ENCODE measurements around the gene PSMB10.

Gene PSMB10

GRCh38 chr16:67930191-67930590 lies 6.5 kb downstream of the PSMB10 start:
- Histone ChIP-seq H3K4me1 (ENCODE audit: control insufficient read depth in 1 of 2, insufficient read depth in 2 of 2, low read length in 2 of 2) (peaks cover 0 to 9% of the 10 kb centered on the region in 2 donors), H3K4me3 (ENCODE audit: low read depth in 1 of 2, low read length in 2 of 2) (no peak overlapping the region), H3K9me3 (ENCODE audit: control insufficient read depth in 1 of 2, low read length in 2 of 2) (no peaks in the 10 kb centered on the region), H3K27ac (ENCODE audit: low read length) (no peak overlapping the region), H3K36me3 (ENCODE audit: control insufficient read depth in 1 of 2, insufficient read depth in 2 of 2, low read length in 2 of 2) (peaks cover 26 to 32% of the 10 kb centered on the region in 2 donors), H3K27me3 (ENCODE audit: low read depth, low read length) (no peaks in the 10 kb centered on the region)

- no peaks in the 10 kb centered on the region for H3K9me3 ChIP-seq (ENCODE audit: control insufficient read depth in 1 of 2, low read length in 2 of 2)
- no peaks in the 10 kb centered on the region for H3K27me3 ChIP-seq (ENCODE audit: low read depth, low read length)
- H3K36me3 ChIP-seq (ENCODE audit: control insufficient read depth in 1 of 2, insufficient read depth in 2 of 2, low read length in 2 of 2) = peaks cover 18 to 32% of the 10 kb centered on the region in 2 donors
- H3K4me3 ChIP-seq (ENCODE audit: low read depth in 1 of 2, low read length in 2 of 2) = no peak overlapping the region
- H3K4me1 ChIP-seq (ENCODE audit: control insufficient read depth in 1 of 2, insufficient read depth in 2 of 2, low read length in 2 of 2) = peaks cover 0 to 6% of the 10 kb centered on the region in 2 donors
- no peak overlapping the region for H3K27ac ChIP-seq (ENCODE audit: low read length)
Observed at GRCh38 chr16:67928561-67929364, 7.9 kb downstream of the PSMB10 start.

- Histone ChIP-seq H3K9me3 (ENCODE audit: control insufficient read depth in 1 of 2, low read length in 2 of 2) (no peaks in the 10 kb centered on the region), H3K27ac (ENCODE audit: low read length) (no peak overlapping the region), H3K4me3 (ENCODE audit: low read depth in 1 of 2, low read length in 2 of 2) (no peak overlapping the region), H3K36me3 (ENCODE audit: control insufficient read depth in 1 of 2, insufficient read depth in 2 of 2, low read length in 2 of 2) (peaks cover 14 to 32% of the 10 kb centered on the region in 2 donors), H3K4me1 (ENCODE audit: control insufficient read depth in 1 of 2, insufficient read depth in 2 of 2, low read length in 2 of 2) (peaks cover 0 to 11% of the 10 kb centered on the region in 2 donors), H3K27me3 (ENCODE audit: low read depth, low read length) (no peaks in the 10 kb centered on the region)
Observed at GRCh38 chr16:67928147-67928546, 8.5 kb downstream of the PSMB10 start.

- no peak overlapping the region for H3K27ac ChIP-seq (ENCODE audit: low read length)
- no peaks in the 10 kb centered on the region for H3K9me3 ChIP-seq (ENCODE audit: control insufficient read depth in 1 of 2, low read length in 2 of 2)
- no peak overlapping the region for H3K4me3 ChIP-seq (ENCODE audit: low read depth in 1 of 2, low read length in 2 of 2)
- H3K36me3 ChIP-seq (ENCODE audit: control insufficient read depth in 1 of 2, insufficient read depth in 2 of 2, low read length in 2 of 2) = peaks cover 14 to 32% of the 10 kb centered on the region in 2 donors
- peaks cover 0 to 12% of the 10 kb centered on the region in 2 donors for H3K4me1 ChIP-seq (ENCODE audit: control insufficient read depth in 1 of 2, insufficient read depth in 2 of 2, low read length in 2 of 2)
- H3K27me3 ChIP-seq (ENCODE audit: low read depth, low read length) = no peaks in the 10 kb centered on the region
Observed at GRCh38 chr16:67927131-67927941, 9.3 kb downstream of the PSMB10 start.

- H3K27me3 ChIP-seq (ENCODE audit: low read depth, low read length) = no peaks in the 10 kb centered on the region
- H3K9me3 ChIP-seq (ENCODE audit: control insufficient read depth in 1 of 2, low read length in 2 of 2) = no peaks in the 10 kb centered on the region
- peaks cover 0 to 12% of the 10 kb centered on the region in 2 donors for H3K4me1 ChIP-seq (ENCODE audit: control insufficient read depth in 1 of 2, insufficient read depth in 2 of 2, low read length in 2 of 2)
- H3K27ac ChIP-seq (ENCODE audit: low read length) = no peak overlapping the region
- H3K4me3 ChIP-seq (ENCODE audit: low read depth in 1 of 2, low read length in 2 of 2) = no peak overlapping the region
- peaks cover 14 to 32% of the 10 kb centered on the region in 2 donors for H3K36me3 ChIP-seq (ENCODE audit: control insufficient read depth in 1 of 2, insufficient read depth in 2 of 2, low read length in 2 of 2)
Observed at GRCh38 chr16:67926181-67926750, 10.4 kb downstream of the PSMB10 start.

- Histone ChIP-seq H3K27ac (ENCODE audit: low read length) (no peak overlapping the region), H3K36me3 (ENCODE audit: control insufficient read depth in 1 of 2, insufficient read depth in 2 of 2, low read length in 2 of 2) (peaks cover 12 to 17% of the 10 kb centered on the region in 2 donors), H3K9me3 (ENCODE audit: control insufficient read depth in 1 of 2, low read length in 2 of 2) (no peaks in the 10 kb centered on the region), H3K27me3 (ENCODE audit: low read depth, low read length) (no peaks in the 10 kb centered on the region), H3K4me3 (ENCODE audit: low read depth in 1 of 2, low read length in 2 of 2) (no peak overlapping the region), H3K4me1 (ENCODE audit: control insufficient read depth in 1 of 2, insufficient read depth in 2 of 2, low read length in 2 of 2) (peaks cover 0 to 12% of the 10 kb centered on the region in 2 donors)
Observed at GRCh38 chr16:67924140-67924906, 12.3 kb downstream of the PSMB10 start.

GRCh38 chr16:67923414-67924116 lies 13.1 kb downstream of the PSMB10 start:
- Histone ChIP-seq H3K4me1 (ENCODE audit: control insufficient read depth in 1 of 2, insufficient read depth in 2 of 2, low read length in 2 of 2) (peaks cover 0 to 12% of the 10 kb centered on the region in 2 donors), H3K9me3 (ENCODE audit: control insufficient read depth in 1 of 2, low read length in 2 of 2) (no peaks in the 10 kb centered on the region), H3K27me3 (ENCODE audit: low read depth, low read length) (no peaks in the 10 kb centered on the region), H3K4me3 (ENCODE audit: low read depth in 1 of 2, low read length in 2 of 2) (no peak overlapping the region), H3K27ac (ENCODE audit: low read length) (no peak overlapping the region), H3K36me3 (ENCODE audit: control insufficient read depth in 1 of 2, insufficient read depth in 2 of 2, low read length in 2 of 2) (peaks cover 10 to 11% of the 10 kb centered on the region in 2 donors)

- H3K27me3 ChIP-seq (ENCODE audit: low read depth, low read length) = no peaks in the 10 kb centered on the region
- no peaks in the 10 kb centered on the region for H3K9me3 ChIP-seq (ENCODE audit: control insufficient read depth in 1 of 2, low read length in 2 of 2)
- H3K4me1 ChIP-seq (ENCODE audit: control insufficient read depth in 1 of 2, insufficient read depth in 2 of 2, low read length in 2 of 2) = peaks cover 0 to 17% of the 10 kb centered on the region in 2 donors
- H3K36me3 ChIP-seq (ENCODE audit: control insufficient read depth in 1 of 2, insufficient read depth in 2 of 2, low read length in 2 of 2) = peaks cover 4 to 5% of the 10 kb centered on the region in 2 donors
- no peak overlapping the region for H3K4me3 ChIP-seq (ENCODE audit: low read depth in 1 of 2, low read length in 2 of 2)
- no peak overlapping the region for H3K27ac ChIP-seq (ENCODE audit: low read length)
Observed at GRCh38 chr16:67922740-67923139, 13.9 kb downstream of the PSMB10 start.

GRCh38 chr16:67922221-67922620 lies 14.4 kb downstream of the PSMB10 start:
- Histone ChIP-seq H3K4me3 (ENCODE audit: low read depth in 1 of 2, low read length in 2 of 2) (no peak overlapping the region), H3K27ac (ENCODE audit: low read length) (no peak overlapping the region), H3K9me3 (ENCODE audit: control insufficient read depth in 1 of 2, low read length in 2 of 2) (no peaks in the 10 kb centered on the region), H3K27me3 (ENCODE audit: low read depth, low read length) (no peaks in the 10 kb centered on the region), H3K36me3 (ENCODE audit: control insufficient read depth in 1 of 2, insufficient read depth in 2 of 2, low read length in 2 of 2) (peaks cover 0 to 4% of the 10 kb centered on the region in 2 donors), H3K4me1 (ENCODE audit: control insufficient read depth in 1 of 2, insufficient read depth in 2 of 2, low read length in 2 of 2) (peaks cover 0 to 22% of the 10 kb centered on the region in 2 donors)

- Histone ChIP-seq H3K27me3 (ENCODE audit: low read depth, low read length) (no peaks in the 10 kb centered on the region), H3K4me1 (ENCODE audit: control insufficient read depth in 1 of 2, insufficient read depth in 2 of 2, low read length in 2 of 2) (peaks cover 0 to 37% of the 10 kb centered on the region in 2 donors), H3K9me3 (ENCODE audit: control insufficient read depth in 1 of 2, low read length in 2 of 2) (no peaks in the 10 kb centered on the region), H3K27ac (ENCODE audit: low read length) (no peak overlapping the region), H3K36me3 (ENCODE audit: control insufficient read depth in 1 of 2, insufficient read depth in 2 of 2, low read length in 2 of 2) (peaks cover 0 to 4% of the 10 kb centered on the region in 2 donors), H3K4me3 (ENCODE audit: low read depth in 1 of 2, low read length in 2 of 2) (no peak overlapping the region)
Observed at GRCh38 chr16:67919622-67920221, 16.9 kb downstream of the PSMB10 start.
